HG03139 (cell line): Measurements from ENCODE around the gene PLEKHS1.
"Not testable (repeated sequence)": the region's sequence is repeated elsewhere in the genome, so short reads cannot be mapped to it uniquely, and the experiment has no call there.

Experiments used
- ATAC-seq: cut with Tn5 transposase; IDR thresholded peaks from one replicate; pipeline ENCODE4 v1.9.1; 2021; ENCODE audit not compliant: unreplicated experiment

The PLEKHS1 gene

GRCh38 chr10:113782986-113783704 lies 31.7 kb downstream of the PLEKHS1 start:
- ATAC-seq, result no peak

- ATAC-seq, result no peak
These were observed 37.2 kb downstream of the PLEKHS1 start for GRCh38 chr10:113788604-113789083.

- ATAC-seq, result no peak
These were observed 40.2 kb downstream of the PLEKHS1 start for GRCh38 chr10:113791691-113792090.

- no peak for ATAC-seq
These were observed 50.1 kb downstream of the PLEKHS1 start for GRCh38 chr10:113801569-113801968.

GRCh38 chr10:113802997-113803396 lies 51.5 kb downstream of the PLEKHS1 start:
- ATAC-seq, result no peak

GRCh38 chr10:113806503-113806902 lies 55.0 kb downstream of the PLEKHS1 start:
- no peak for ATAC-seq

GRCh38 chr10:113808168-113808567 lies 56.7 kb downstream of the PLEKHS1 start:
- no peak for ATAC-seq

GRCh38 chr10:113814700-113815099 lies 63.2 kb downstream of the PLEKHS1 start:
- ATAC-seq, result not testable (repeated sequence)

- ATAC-seq, result no peak
These were observed 68.5 kb downstream of the PLEKHS1 start for GRCh38 chr10:113819989-113820388.

- no peak for ATAC-seq
These were observed 69.0 kb downstream of the PLEKHS1 start for GRCh38 chr10:113820507-113820906.

- ATAC-seq, result not testable (repeated sequence)
These were observed 69.8 kb downstream of the PLEKHS1 start for GRCh38 chr10:113821306-113821705.

- ATAC-seq, result no peak
These were observed 70.7 kb downstream of the PLEKHS1 start for GRCh38 chr10:113822174-113822573.

- no peak for ATAC-seq
These were observed 71.9 kb downstream of the PLEKHS1 start for GRCh38 chr10:113823389-113823788.

- no peak for ATAC-seq
These were observed 74.3 kb downstream of the PLEKHS1 start for GRCh38 chr10:113825791-113826190.

GRCh38 chr10:113828567-113828966 lies 77.1 kb downstream of the PLEKHS1 start:
- ATAC-seq, result not testable (repeated sequence)
